OCI-LY1 (cell line): Measurements from ENCODE around the gene ARHGAP9.

Experiments used
- EZH2 ChIP-seq: fragments of 200-600 bp; sonication (generic), shearing (Covaris generic); IDR thresholded peaks from 2 replicates; pipeline ENCODE4 v1.8.0; 2017; ENCODE audit warnings: borderline replicate concordance, mixed run types, mild to moderate bottlenecking, antibody characterized with exemption, low read length, moderate library complexity, mixed read lengths
- TF ChIP-seq, protein P1 (sequence below): fragments of 200-600 bp; sonication (generic), shearing (Covaris generic); IDR thresholded peaks from 2 replicates; pipeline ENCODE4 v1.5.1; 2017; ENCODE audit warnings: mild to moderate bottlenecking, antibody characterized with exemption, low read length, moderate library complexity, mixed read lengths

DNA sequence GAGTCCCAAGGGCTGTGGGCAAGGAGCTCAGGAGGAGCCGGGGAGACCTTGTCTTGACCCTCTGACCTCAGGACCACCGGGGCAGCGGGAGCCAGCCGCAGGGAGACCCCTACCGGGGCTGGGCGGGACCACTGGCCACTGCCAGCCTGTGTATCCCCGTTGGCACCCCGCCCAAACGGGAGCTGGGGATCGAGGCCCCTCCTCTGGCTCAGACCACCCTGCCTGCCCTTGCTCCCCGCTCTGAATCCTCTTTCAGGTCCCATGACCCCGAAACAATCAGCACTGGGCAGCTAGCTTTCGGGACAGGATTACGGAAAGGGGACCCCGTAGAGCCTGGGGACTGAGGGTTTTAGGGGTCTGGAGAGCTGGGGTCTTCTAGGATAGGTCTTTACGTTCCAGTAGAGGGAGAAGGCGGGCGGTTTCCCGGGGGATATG lies 18.8 kb downstream of the ARHGAP9 start:
- TF ChIP-seq, protein P1, sequence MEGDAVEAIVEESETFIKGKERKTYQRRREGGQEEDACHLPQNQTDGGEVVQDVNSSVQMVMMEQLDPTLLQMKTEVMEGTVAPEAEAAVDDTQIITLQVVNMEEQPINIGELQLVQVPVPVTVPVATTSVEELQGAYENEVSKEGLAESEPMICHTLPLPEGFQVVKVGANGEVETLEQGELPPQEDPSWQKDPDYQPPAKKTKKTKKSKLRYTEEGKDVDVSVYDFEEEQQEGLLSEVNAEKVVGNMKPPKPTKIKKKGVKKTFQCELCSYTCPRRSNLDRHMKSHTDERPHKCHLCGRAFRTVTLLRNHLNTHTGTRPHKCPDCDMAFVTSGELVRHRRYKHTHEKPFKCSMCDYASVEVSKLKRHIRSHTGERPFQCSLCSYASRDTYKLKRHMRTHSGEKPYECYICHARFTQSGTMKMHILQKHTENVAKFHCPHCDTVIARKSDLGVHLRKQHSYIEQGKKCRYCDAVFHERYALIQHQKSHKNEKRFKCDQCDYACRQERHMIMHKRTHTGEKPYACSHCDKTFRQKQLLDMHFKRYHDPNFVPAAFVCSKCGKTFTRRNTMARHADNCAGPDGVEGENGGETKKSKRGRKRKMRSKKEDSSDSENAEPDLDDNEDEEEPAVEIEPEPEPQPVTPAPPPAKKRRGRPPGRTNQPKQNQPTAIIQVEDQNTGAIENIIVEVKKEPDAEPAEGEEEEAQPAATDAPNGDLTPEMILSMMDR: no peak
- TF ChIP-seq EZH2: no peak
